HUES48 (cell line): ENCODE measurements around the gene NARS2.
"Not testable (repeated sequence)": the region's sequence is repeated elsewhere in the genome, so short reads cannot be mapped to it uniquely, and the experiment has no call there.

Experiments used
- H3K27ac ChIP-seq: one replicate; pipeline ENCODE4 v1.7.0; 2013; ENCODE audit warnings: low read depth, low read length, inconsistent platforms
- H3K27me3 ChIP-seq: 2 replicates; pipeline ENCODE4 v1.6.1; 2013; ENCODE audit warnings: mild to moderate bottlenecking, low read length; ENCODE audit not compliant: control insufficient read depth, insufficient read depth
- H3K36me3 ChIP-seq: 2 replicates; pipeline ENCODE4 v1.6.1; 2013; ENCODE audit warnings: low read length; ENCODE audit not compliant: control insufficient read depth, insufficient read depth
- H3K4me1 ChIP-seq: 2 replicates; pipeline ENCODE4 v1.6.1; 2013; ENCODE audit warnings: mild to moderate bottlenecking, low read length; ENCODE audit not compliant: control insufficient read depth, insufficient read depth
- H3K4me3 ChIP-seq: 2 replicates; pipeline ENCODE4 v1.5.1; 2013; ENCODE audit warnings: mild to moderate bottlenecking, low read depth, low read length
- H3K9ac ChIP-seq: 2 replicates; pipeline ENCODE4 v1.6.1; 2013; ENCODE audit warnings: mild to moderate bottlenecking, low read depth, low read length, moderate library complexity
- H3K9me3 ChIP-seq: 2 replicates; pipeline ENCODE4 v1.6.1; 2013; ENCODE audit warnings: low read length; ENCODE audit not compliant: control insufficient read depth, insufficient read depth

Gene NARS2

GRCh38 chr11:78575478-78575877 is 814 bp upstream of the NARS2 start:
- Histone ChIP-seq H3K36me3 (peaks cover 25% of the 10 kb centered on the region), H3K27me3 (no peaks in the 10 kb centered on the region), H3K4me3 (peak overlapping the region; percentile 85), H3K9me3 (no peaks in the 10 kb centered on the region), H3K4me1 (peaks cover 9% of the 10 kb centered on the region; the same call in 1 of the 2 replicates), H3K9ac (no peak overlapping the region), H3K27ac (peak overlapping the region; percentile 26)

- no peak overlapping the region for H3K27ac ChIP-seq
- H3K9ac ChIP-seq: peak overlapping the region; percentile 82
- H3K27me3 ChIP-seq: no peaks in the 10 kb centered on the region
- peaks cover 42% of the 10 kb centered on the region for H3K36me3 ChIP-seq
- H3K4me3 ChIP-seq: peak overlapping the region; percentile 85
- peaks cover 9% of the 10 kb centered on the region; the same call in 1 of the 2 replicates for H3K4me1 ChIP-seq
- no peaks in the 10 kb centered on the region for H3K9me3 ChIP-seq
Measured at GRCh38 chr11:78573681-78574080, 983 bp downstream of the NARS2 start.

- Histone ChIP-seq H3K9ac (no peak overlapping the region), H3K4me3 (peak overlapping the region; percentile 85), H3K27me3 (no peaks in the 10 kb centered on the region), H3K4me1 (peaks cover 9% of the 10 kb centered on the region; the same call in 1 of the 2 replicates), H3K27ac (no peak overlapping the region), H3K36me3 (peaks cover 46% of the 10 kb centered on the region), H3K9me3 (no peaks in the 10 kb centered on the region)
Measured at GRCh38 chr11:78573271-78573670, 1.4 kb downstream of the NARS2 start.

- H3K36me3 ChIP-seq: peaks cover 55% of the 10 kb centered on the region
- no peaks in the 10 kb centered on the region for H3K27me3 ChIP-seq
- H3K9ac ChIP-seq: no peak overlapping the region
Measured at GRCh38 chr11:78572394-78572793, 2.3 kb downstream of the NARS2 start.

GRCh38 chr11:78570031-78570430 is 4.6 kb downstream of the NARS2 start:
- no peaks in the 10 kb centered on the region for H3K4me1 ChIP-seq
- H3K27ac ChIP-seq: no peak overlapping the region
- H3K27me3 ChIP-seq: no peaks in the 10 kb centered on the region
- no peak overlapping the region for H3K4me3 ChIP-seq
- H3K9ac ChIP-seq: no peak overlapping the region
- H3K36me3 ChIP-seq: peaks cover 77% of the 10 kb centered on the region
- H3K9me3 ChIP-seq: no peaks in the 10 kb centered on the region

More at GRCh38 chr11:78572394-78572793, 2.3 kb downstream of the NARS2 start:
- Histone ChIP-seq H3K9me3 (no peaks in the 10 kb centered on the region), H3K27ac (no peak overlapping the region), H3K4me3 (no peak overlapping the region), H3K4me1 (peaks cover 9% of the 10 kb centered on the region; the same call in 1 of the 2 replicates)

GRCh38 chr11:78567209-78567608 is 7.5 kb downstream of the NARS2 start:
- no peaks in the 10 kb centered on the region for H3K4me1 ChIP-seq
- H3K27ac ChIP-seq: no peak overlapping the region
- no peaks in the 10 kb centered on the region for H3K27me3 ChIP-seq
- H3K9me3 ChIP-seq: no peaks in the 10 kb centered on the region
- peaks cover 73% of the 10 kb centered on the region for H3K36me3 ChIP-seq
- H3K4me3 ChIP-seq: no peak overlapping the region
- no peak overlapping the region for H3K9ac ChIP-seq

- Histone ChIP-seq H3K4me1 (peaks cover 11% of the 10 kb centered on the region; the same call in 1 of the 2 replicates), H3K27ac (no peak overlapping the region), H3K27me3 (no peaks in the 10 kb centered on the region), H3K9ac (no peak overlapping the region), H3K4me3 (no peak overlapping the region), H3K36me3 (peaks cover 62% of the 10 kb centered on the region), H3K9me3 (no peaks in the 10 kb centered on the region)
Measured at GRCh38 chr11:78564490-78565467, 9.9 kb downstream of the NARS2 start.

GRCh38 chr11:78564037-78564436 is 10.6 kb downstream of the NARS2 start:
- H3K4me1 ChIP-seq: peaks cover 15% of the 10 kb centered on the region; the same call in 1 of the 2 replicates
- not testable (repeated sequence) for H3K9ac ChIP-seq, H3K27ac ChIP-seq

GRCh38 chr11:78563090-78563489 is 11.6 kb downstream of the NARS2 start:
- not testable (repeated sequence) for H3K4me3 ChIP-seq
- H3K36me3 ChIP-seq: peaks cover 52% of the 10 kb centered on the region

More at GRCh38 chr11:78564037-78564436, 10.6 kb downstream of the NARS2 start:
- H3K9me3 ChIP-seq, H3K4me3 ChIP-seq, H3K27me3 ChIP-seq: not testable (repeated sequence)
- peaks cover 62% of the 10 kb centered on the region for H3K36me3 ChIP-seq

GRCh38 chr11:78562398-78562797 is 12.3 kb downstream of the NARS2 start:
- Histone ChIP-seq H3K36me3 (peaks cover 45% of the 10 kb centered on the region), H3K4me1 (peaks cover 25% of the 10 kb centered on the region), H3K27me3 (no peaks in the 10 kb centered on the region), H3K4me3 (no peak overlapping the region), H3K9ac (no peak overlapping the region), H3K27ac (no peak overlapping the region), H3K9me3 (no peaks in the 10 kb centered on the region)

More at GRCh38 chr11:78563090-78563489, 11.6 kb downstream of the NARS2 start:
- not testable (repeated sequence) for H3K27ac ChIP-seq, H3K27me3 ChIP-seq, H3K9ac ChIP-seq, H3K9me3 ChIP-seq
- H3K4me1 ChIP-seq: peaks cover 20% of the 10 kb centered on the region

- H3K27me3 ChIP-seq: no peaks in the 10 kb centered on the region
- no peak overlapping the region for H3K27ac ChIP-seq
- no peak overlapping the region for H3K9ac ChIP-seq
- peaks cover 46% of the 10 kb centered on the region for H3K36me3 ChIP-seq
- H3K4me1 ChIP-seq: peaks cover 32% of the 10 kb centered on the region
- H3K4me3 ChIP-seq: no peak overlapping the region
- H3K9me3 ChIP-seq: no peaks in the 10 kb centered on the region
Measured at GRCh38 chr11:78560826-78561484, 13.7 kb downstream of the NARS2 start.
